Measurements from ENCODE around the gene SHC3.

GRCh38 chr9:89044881-89045280 lies 133.7 kb downstream of the SHC3 start:
- TF ChIP-seq RAD21 (IDR thresholded peaks at IDR 0.05; ENCODE audit: low read length) = no peak
- no peak for TF ChIP-seq CTCF (conservative IDR thresholded peaks at IDR 0.05; ENCODE audit: low read depth, low read length)
- TF ChIP-seq POLR2A (IDR thresholded peaks at IDR 0.05; ENCODE audit: low read depth, low read length) = no peak
- TF ChIP-seq NFE2L2 (IDR thresholded peaks at IDR 0.05; ENCODE audit: low read depth, low read length) = no peak
- TF ChIP-seq RFX5 (IDR thresholded peaks at IDR 0.05; ENCODE audit: low read depth, low read length) = no peak
- no peak for TF ChIP-seq MAFK (IDR thresholded peaks at IDR 0.05; ENCODE audit: low read depth, low read length)
- TF ChIP-seq RCOR1 (IDR thresholded peaks at IDR 0.05; ENCODE audit: insufficient replicate concordance, low read length) = no peak
- no peak for TF ChIP-seq USF2 (IDR thresholded peaks at IDR 0.05; ENCODE audit: low read depth, low read length)
- no peak for TF ChIP-seq FOS (IDR thresholded peaks at IDR 0.05; ENCODE audit: low read depth, low read length)
- TF ChIP-seq CHD1 (IDR thresholded peaks at IDR 0.05; ENCODE audit: low read depth, low read length) = no peak
- TF ChIP-seq MAZ (IDR thresholded peaks at IDR 0.05; ENCODE audit: borderline replicate concordance, low read depth, low read length) = no peak
- TF ChIP-seq BHLHE40 (IDR thresholded peaks at IDR 0.05; ENCODE audit: low read depth, low read length) = no peak
- no peak for TF ChIP-seq ELK1 (IDR thresholded peaks at IDR 0.05; ENCODE audit: borderline replicate concordance, low read depth, low read length)
- no peak for TF ChIP-seq MXI1 (IDR thresholded peaks at IDR 0.05; ENCODE audit: borderline replicate concordance, low read depth, low read length)
